HG02678 (cell line): Measurements from ENCODE around the gene CPAMD8.
"Not testable (repeated sequence)": the region's sequence is repeated elsewhere in the genome, so short reads cannot be mapped to it uniquely, and the experiment has no call there.

Experiments used
- ATAC-seq: cut with Tn5 transposase; IDR thresholded peaks from one replicate; pipeline ENCODE4 v1.9.1; 2021; ENCODE audit warnings: mild to moderate bottlenecking, moderate library complexity; ENCODE audit not compliant: unreplicated experiment

CPAMD8 gene

DNA sequence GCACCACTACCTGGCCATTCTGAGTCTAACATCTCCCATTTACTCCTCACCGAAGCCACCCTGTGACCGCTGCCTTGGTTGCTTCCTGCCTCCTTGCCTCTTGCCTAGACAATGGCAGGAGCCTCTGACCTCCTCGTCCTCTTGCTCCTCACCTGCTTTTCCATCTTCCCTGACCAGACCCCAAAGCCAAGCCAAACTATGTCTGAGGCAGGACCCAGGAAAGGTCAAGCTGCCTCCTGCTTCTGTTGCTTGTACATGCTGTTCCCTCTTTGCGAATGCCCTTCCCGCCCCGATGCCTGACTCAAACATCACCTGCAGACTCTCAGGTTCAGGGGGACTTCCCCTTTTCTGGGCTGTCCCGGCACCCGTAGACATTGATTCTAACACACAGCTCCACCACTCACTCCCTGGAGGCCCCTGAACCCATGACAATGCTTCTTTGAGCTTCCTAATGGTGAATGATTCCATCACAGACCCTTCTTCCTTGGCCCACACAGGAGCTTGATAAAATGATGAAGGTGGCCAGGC lies 77.0 kb downstream of the CPAMD8 start:
- no peak for ATAC-seq

DNA sequence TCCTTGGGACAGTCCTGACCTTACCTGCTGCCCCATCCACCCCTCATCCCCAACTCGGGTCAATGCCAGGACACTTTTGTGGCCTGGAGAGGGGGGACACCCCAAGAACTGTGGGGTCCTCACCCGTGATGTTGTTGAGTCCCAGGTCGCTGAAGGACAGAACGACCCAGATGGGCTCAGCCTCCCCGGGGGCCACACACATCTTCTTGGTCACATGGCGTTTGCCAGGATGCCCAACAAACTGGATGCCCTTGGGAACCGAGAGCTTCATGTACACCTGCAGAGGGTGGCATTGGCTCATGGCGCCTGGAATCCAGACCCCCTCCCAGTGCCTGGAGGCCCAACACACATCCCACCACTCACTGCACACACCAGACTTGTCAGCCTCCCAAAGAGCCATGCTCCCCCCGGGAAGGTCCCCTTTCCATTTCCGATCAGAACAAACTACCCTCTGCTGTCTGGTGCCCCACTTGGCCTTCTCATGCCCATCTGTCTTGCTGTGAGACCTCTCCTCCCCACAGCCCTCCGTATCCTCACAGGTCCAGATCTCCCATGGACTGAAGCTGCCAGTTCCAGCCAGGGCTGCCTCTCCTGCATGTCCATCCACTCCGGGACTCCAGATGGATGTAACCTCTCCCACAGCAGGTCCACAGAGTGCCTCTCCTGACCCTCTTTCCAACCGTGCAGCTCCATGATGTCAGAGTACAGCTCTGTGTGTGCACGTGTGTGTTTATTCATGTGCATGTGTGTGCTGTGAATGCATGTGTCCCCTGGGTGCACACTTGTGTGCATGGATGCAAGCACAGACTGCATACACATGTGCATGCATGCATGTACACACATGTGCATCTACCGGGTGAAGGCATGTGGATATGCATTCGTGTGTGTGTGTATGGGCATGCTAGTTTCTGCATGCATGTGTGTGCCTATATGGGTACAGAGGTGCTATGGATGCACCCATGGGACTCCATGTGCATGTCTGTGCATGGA lies 79.4 kb downstream of the CPAMD8 start:
- no peak for ATAC-seq

DNA sequence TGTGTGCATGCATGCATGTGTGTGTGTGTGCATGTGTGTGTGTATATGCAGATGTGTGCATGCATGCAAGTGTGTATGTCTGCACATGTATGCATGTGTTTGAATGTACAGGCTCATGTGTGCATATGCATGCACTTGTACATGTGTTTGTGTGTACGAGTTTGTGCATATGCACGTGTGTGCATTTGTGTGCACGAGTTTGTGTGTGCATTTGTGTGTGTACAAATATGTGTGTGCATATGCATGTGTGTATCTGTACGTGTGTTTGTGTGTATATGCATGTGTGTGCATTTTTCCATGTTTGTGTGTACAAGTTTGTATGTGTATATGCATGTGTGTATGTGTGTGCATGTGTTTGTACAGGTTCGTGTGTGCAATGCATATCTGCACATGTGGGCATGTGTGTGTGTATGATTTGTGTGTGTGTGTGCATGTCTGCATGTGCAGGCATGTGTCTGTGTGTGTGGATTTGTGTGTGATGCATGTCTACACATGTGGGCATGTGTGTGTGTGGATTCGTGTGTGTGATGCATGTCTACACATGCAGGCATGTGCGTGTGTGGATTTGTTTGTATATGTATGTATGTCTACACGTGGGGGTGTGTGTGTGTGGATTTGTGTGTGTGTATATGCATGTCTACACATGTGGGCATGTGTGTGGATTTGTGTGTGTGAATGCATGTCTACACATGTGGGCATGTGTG lies 80.7 kb downstream of the CPAMD8 start:
- no peak for ATAC-seq

DNA sequence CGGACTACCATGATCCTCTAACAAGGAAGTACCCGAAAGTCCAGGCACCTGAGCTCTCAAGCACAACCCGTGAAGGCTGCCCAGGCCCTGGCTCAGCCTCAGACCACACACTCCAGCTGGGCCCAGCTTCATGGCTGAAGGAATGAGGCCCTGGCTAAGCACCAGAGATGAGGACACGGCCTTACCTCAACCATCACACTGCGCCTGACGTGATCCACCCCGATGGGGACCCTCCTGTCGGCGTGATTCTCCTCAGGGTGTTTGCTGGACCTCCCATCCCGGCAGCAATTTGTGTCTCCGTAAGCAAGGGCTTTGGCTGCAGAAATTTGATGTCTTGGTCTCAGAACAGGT lies 81.3 kb downstream of the CPAMD8 start:
- no peak for ATAC-seq

DNA sequence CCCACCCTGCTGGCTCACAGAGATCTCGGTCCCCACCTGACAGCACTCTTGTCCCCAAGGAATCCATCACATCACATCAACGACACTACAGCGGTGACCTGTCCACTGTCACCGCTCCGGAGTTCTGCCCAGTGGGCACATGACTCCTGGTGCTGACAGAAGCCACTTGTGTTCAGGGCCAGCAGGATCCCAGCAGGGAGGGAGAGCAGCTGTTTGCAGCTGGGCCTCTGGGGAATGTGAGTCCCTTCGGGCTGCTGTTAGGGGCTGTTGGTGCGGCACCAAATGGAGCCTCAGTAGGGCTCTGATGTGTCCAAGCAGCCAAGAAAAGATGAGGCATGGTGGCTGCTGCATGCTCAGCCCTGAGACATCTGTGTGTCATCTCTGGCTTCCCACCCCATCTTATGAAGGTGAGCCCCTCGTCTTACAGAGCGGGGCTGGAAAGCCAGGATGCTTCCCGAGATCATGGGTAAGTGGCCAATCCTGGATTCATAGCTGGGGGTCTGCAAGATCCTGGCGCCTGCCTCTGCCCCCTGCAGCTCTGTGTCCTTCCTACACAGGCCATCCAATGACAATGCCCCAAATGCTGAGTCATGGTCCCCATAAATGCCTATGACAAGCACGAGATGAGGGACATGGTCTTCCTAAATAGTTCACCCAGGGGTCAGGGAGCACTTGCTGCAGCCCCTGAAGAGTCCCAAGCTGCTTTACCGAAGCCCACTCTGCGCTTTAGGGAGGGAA lies 81.8 kb downstream of the CPAMD8 start:
- ATAC-seq: no peak

DNA sequence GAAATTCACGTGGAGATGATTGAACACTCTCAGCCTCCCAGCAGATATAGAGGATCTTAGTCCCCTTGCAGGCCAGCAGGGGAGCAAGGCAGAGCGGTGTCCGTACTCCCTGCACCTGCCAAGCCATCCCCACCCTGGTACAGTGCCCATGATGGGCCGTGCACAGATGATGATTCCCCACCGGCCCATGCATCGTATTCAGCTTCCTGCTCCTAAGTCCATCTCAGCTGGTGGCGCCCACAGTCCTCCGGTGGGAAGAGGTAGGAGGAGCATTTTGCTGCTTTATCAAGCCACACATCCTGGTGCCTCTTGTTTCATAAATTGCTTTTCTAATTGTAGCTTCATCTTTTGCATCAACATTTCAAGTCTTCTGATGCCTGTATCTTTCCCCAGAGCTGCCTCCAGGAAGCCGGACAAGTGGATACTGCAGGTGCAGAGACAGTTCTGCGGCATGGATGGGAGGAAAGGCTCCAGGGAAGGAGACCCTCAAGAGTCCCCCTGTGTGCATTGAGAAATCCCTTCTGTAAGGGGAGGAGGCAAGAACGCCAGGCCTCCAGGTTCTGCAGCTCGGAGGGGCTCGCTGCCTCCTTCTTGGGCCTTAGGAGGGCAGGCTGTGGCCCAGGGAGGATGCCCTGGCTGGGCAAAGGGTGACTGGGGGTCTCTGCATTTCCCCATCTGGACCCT lies 82.5 kb downstream of the CPAMD8 start:
- ATAC-seq: no peak

DNA sequence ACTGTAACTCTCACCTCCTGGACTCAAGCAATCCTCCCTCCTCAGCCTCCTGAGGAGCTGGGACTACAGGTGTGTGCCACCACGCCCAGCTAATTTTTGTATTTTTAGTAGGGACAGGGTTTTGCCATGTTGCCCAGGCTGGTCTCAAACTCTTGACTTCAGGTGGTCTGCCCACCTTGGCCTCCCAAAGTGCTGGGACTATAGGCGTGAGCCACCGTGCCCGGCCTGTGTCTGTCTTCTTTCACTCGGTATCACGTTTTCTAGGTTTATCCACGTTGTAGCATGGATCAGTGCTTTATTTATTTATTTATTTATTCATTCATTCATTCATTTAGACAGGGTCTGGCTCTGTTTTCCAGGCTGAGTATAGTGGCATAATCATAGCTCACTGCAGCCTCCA lies 83.5 kb downstream of the CPAMD8 start:
- ATAC-seq: not testable (repeated sequence)

DNA sequence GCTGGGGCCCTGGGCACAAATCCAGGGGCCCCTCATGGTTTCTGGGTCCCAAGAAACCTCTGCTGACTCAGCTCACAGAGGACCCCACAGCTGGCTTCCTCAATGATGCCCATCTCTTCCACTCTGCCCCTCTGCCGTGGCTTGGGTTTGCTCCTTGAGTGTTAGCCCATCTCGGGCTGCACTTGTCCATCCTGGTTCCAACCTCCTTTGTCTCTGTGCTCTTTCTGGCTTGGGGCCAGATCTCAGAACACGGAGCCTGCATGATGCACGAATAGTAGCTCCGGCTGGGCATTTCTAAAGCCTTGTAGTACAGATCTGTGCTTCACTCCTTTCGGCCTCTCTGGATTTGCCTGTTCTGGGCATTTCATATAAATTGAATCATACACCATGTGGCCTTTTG lies 84.0 kb downstream of the CPAMD8 start:
- ATAC-seq: no peak

DNA sequence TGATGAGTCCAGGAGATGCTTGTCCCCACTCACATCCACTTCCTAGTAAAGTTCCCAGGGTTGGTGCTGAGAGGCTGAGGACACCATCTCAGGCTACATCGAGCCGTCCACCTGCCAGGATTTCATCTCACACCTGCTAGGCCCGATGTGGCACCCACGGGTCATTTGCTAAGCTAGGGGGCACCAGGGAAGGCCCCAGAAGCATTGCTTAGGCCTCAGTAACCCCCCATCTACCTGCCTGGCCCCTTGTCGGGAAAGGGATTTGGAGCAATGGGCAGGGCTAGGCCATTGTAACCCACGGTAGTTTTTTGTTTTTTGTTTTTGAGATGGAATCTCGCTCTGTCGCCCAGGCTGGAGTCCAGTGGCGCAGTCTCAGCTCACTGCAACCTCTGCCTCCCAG lies 86.0 kb downstream of the CPAMD8 start:
- no peak for ATAC-seq

DNA sequence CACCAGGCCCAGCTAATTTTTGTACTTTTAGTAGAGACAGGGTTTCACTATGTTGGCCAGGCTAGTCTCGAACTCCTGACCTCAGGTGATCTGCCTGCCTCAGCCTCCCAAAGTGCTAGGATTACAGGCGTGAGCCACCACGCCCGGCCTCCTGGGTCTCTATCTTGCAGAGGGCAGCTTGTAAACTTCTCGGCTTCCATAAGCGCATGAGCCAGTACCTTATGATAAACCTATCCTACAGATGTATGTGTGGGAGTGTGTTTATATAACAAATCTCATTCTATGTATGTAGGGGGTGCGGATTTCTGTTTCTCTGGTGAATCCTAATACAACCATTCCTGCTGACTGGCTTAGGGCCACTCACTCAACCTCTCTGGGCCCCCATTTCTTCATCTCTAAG lies 86.5 kb downstream of the CPAMD8 start:
- ATAC-seq: not testable (repeated sequence)

DNA sequence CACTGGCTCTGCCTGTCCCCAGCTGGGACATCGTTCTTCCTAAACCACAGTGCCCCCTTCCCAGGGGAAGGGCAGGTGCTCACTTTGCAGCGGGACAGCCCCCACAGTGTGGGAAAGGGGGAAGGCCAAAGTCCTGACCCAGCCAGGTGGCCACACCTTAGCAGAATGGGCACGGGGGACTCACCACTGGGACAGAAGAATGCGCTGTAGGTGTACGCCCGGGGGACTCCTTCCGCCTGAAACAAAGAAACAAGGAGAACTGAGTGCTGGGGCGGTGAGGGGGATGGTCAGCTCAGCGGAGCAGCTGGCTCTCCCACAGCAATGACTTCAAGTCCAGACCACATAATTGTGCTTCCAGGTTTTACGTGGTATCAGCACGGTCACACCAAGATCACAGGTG lies 88.4 kb downstream of the CPAMD8 start:
- no peak for ATAC-seq

DNA sequence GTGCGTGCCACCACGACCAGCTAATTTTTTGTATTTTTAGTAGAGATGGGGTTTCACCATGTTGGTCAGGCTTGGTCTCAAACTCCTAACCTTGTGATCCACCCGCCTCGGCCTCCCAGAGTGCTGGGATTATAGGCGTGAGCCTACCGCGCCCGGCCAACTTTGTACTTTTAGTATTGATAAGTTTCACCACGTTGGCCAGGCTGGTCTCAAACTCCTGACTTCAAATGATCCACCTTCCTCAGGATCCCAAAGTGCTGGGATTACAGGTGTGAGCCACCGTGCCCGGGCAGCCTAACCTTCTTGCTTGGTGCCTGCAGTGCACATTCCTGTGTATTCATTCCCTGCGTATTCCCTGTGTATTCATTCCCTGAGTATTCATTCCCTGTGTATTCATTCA lies 88.8 kb downstream of the CPAMD8 start:
- not testable (repeated sequence) for ATAC-seq

DNA sequence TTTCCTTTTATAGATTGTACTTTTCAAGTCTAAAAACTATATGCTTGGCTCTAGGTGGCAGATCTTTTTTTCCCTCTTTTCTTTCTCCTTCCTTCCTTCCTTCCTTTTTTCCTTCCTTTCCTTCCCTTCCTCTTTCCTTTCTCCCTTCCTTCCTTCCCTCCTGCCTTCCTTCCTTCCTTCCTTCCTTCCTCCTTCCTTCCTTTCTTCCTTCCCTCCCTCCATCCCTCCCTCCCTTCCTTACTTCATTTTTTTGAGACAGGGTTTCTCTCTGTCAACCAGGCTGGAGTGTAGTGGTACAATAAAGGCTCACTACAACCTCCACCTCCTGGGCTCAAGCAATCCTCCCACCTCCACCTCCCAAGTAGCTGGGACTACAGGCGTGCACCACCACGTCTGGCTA lies 89.7 kb downstream of the CPAMD8 start:
- ATAC-seq: no peak

DNA sequence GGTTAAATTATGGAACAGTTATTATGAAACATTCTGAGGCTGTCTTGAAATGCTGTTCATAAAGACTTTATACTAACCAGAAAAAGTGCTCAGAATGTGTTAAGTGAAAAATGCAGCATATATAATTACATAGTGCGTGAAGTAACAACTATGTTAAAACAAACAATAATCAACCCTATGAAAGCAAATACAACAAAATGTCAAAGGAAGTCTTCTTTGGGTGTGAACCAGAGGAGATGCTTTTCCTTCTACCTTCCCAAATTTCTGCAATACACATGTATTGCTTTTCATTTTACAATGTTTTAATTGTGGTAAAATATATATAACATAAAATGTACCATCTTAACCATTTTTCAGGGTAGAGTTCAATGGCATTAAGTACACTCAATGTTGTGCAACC lies 92.1 kb downstream of the CPAMD8 start:
- no peak for ATAC-seq

DNA sequence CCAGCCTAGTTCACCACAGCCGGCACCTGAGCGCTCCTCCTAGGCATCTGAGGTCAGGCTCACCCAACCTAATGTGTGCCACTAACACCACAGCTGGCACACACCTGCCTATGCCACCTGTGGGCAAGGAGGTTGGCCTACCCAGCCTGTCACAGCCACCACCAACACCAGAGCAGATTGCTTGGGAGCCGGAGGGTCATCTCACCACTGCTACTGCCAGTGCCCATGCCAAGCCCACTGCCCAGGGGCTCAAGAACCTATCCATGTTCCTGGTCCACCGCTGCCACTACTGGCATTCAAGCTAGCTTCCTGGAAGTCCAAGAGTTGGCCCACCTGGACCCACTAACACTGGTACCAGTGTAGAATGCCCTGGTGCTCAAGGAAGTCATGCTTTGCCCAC lies 95.3 kb downstream of the CPAMD8 start:
- ATAC-seq: no peak

DNA sequence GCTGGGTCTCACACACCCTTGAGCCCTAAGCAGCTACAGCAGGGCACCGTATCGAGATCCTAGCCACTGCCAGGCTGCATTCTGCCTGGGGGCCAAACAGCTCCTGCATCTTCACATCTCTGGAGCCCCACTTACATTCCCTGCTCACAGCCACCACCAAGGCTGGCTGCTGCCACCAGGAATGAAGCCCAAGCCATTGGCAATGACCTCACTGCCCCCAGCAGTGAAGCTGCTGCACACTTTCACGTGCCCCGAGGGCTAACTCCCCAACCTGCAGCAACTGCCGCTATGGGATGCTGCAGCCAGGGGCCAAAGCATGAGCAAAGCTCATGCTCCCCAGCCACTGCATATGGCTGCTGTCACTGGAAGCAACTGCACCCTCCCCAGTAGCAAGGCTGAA lies 95.9 kb downstream of the CPAMD8 start:
- no peak for ATAC-seq

DNA sequence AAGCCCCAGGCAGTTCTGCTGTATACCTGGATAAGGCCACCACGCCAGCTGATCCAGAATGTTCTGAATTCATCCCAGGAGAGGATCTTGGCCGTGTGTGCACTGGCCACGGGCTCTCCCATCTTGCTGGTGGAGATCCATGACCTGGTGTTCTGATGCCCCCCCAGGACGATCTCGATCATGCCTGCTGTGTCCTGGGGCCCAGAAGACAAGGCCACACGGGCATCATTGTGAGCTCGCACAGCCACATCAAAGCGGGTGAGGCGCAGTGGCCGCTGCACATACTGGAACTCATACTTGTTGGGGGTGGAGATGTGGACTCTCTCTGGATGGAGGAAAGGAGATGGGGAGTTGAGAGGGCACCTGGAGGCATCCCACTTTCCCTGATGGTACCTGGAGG lies 97.7 kb downstream of the CPAMD8 start:
- ATAC-seq: no peak

DNA sequence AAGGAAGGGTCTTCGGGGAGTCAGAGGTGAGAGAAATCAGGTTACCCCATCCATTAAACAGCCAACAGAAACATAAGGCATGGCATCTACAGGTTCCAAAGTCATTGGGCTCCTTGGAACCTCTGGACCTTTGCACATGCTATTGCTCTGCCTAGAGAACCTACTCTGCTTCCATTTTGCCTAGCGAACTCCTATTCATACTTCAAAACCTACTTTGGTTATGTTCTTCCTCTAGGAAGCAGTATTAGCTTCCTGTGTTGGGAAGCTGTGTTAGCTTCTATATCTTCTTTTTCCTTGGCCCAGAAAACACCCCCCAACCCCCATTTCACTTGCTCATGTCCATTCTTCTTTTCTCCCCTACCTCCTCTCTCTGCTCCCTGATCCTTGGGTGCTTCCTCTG lies 98.3 kb downstream of the CPAMD8 start:
- no peak for ATAC-seq

DNA sequence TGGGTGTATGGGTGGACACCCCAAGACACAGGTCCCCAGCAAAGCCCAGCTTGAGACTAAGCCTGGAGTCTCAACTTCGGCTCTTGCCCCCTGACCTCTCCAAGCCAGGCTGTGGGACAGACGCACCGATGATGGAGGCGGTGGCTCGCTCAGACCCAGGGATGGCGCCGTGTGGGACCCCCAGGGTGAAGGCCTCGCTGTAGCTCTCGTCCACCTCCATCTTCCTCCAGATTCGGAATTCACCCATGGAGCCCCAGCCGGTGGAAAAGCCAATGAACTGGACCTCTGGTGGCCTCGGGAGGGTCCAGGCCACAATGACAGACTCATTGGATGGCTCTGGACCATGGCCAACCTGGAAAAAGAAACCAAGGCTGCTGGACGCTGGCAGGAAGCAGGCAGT lies 98.7 kb downstream of the CPAMD8 start:
- ATAC-seq: no peak

DNA sequence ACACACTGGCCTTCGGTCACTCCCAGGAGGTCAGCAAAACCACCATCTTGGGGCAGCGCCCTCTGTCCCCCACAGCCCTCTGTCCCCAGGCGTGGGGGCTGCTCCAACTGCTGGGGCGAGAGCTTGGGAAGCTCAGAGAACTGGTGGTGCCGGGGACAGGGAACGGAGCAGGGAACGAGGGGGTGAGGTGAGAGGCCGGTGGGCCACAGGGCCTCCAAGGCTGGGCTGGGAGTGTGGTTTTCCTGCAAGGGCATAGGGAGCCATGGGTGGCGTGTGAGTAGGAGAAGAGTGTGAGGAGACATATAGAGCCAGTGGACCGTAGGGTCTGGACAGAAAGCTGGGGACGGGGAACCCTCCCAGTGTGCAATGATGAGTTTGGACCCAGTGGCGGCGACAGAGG lies 103.7 kb downstream of the CPAMD8 start:
- no peak for ATAC-seq

DNA sequence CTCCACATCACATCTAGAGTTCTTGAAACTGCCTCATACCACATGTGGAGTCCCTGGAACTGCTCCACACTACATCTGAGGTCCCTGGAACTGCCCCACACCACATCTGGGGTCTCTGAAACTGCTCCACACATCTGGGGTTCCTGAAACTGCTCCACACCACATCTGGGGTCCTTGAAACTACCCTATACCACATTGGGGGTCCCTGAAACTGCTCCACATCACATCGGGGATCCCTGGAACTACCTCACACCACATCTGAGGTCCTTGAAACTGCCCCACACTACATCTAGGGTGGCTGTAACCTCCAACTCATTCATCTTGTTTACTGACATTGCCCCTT lies 104.0 kb downstream of the CPAMD8 start:
- no peak for ATAC-seq
